H1 (cell line): ENCODE data around the gene ZMYND15. TPM values are rescaled to one million over a fixed set of nuclear protein-coding genes. Genes with fewer than 3 reads are reported as not detected.

Experiments used
- ATF3 ChIP-seq: IDR thresholded peaks from 2 replicates; pipeline ENCODE4 v1.6.1; 2011; ENCODE audit warnings: low read depth, mild to moderate bottlenecking, low read length; ENCODE audit not compliant: insufficient read depth
- BACH1 ChIP-seq: IDR thresholded peaks from 2 replicates; pipeline ENCODE4 v1.6.1; 2012; ENCODE audit warnings: low read length, improper control_type of control experiment
- CEBPB ChIP-seq: IDR thresholded peaks from 2 replicates; pipeline ENCODE4 v1.6.1; 2012; ENCODE audit warnings: low read depth, low read length
- CTCF ChIP-seq, 3 experiments: IDR thresholded peaks; 1 replicate in 2 of 3; 2 replicates in 1 of 3; pipeline versions ENCODE4 v1.5.1 to v1.6.1; 2011; ENCODE audit warnings: low read length in 3 of 3, mild to moderate bottlenecking in 3 of 3, inconsistent platforms in 2 of 3, low read depth in 1 of 3, moderate library complexity in 1 of 3; ENCODE audit not compliant: insufficient read depth in 1 of 3; ENCODE audit errors: control extremely low read depth in 1 of 3
- EGR1 ChIP-seq: IDR thresholded peaks from 2 replicates; pipeline ENCODE4 v1.6.1; 2011; ENCODE audit warnings: low read depth, low read length, borderline replicate concordance
- GABPA ChIP-seq: IDR thresholded peaks from 2 replicates; pipeline ENCODE4 v1.6.1; 2011; ENCODE audit warnings: mild to moderate bottlenecking, low read length, moderate library complexity, borderline replicate concordance; ENCODE audit not compliant: insufficient read depth
- HDAC2 ChIP-seq, 2 experiments: fragments of 300-600 bp in 1 of 2; sonication (generic) in 1 of 2; IDR thresholded peaks; 2 replicates each; pipeline ENCODE4 v1.6.1; 2011 to 2012; ENCODE audit warnings: low read depth in 2 of 2, low read length in 2 of 2, mild to moderate bottlenecking in 2 of 2, moderate library complexity in 2 of 2, borderline replicate concordance in 1 of 2, inconsistent platforms in 1 of 2
- POLR2AphosphoS5 ChIP-seq: IDR thresholded peaks from 2 replicates; pipeline ENCODE4 v1.6.1; 2011; ENCODE audit warnings: low read depth, low read length
- RAD21 ChIP-seq, 2 experiments: IDR thresholded peaks in 1 of 2; conservative IDR thresholded peaks in 1 of 2; 2 replicates each; pipeline ENCODE4 v1.6.1; 2011; ENCODE audit warnings: low read depth in 2 of 2, low read length in 2 of 2, improper control_type of control experiment in 1 of 2, inconsistent platforms in 1 of 2, mild to moderate bottlenecking in 1 of 2, moderate library complexity in 1 of 2
- RBBP5 ChIP-seq: IDR thresholded peaks from 2 replicates; pipeline ENCODE4 v1.7.1; 2012; ENCODE audit warnings: low read depth, mild to moderate bottlenecking, inconsistent platforms, low read length, moderate library complexity, borderline replicate concordance
- TEAD4 ChIP-seq: IDR thresholded peaks from 2 replicates; pipeline ENCODE4 v1.6.1; 2012; ENCODE audit warnings: low read depth, low read length, inconsistent platforms, mixed read lengths
- polyA plus RNA-seq, 7 experiments: library from polyadenylated mRNA; depleted of rRNA in 3 of 7; stranded (reverse) in 5 of 7; unstranded in 2 of 7; fragments of >200 nt in 5 of 7; fragments of 200-250 nt in 2 of 7; gene quantifications; 1 replicate in 5 of 7; 2 replicates in 1 of 7; 4 replicates in 1 of 7; pipeline versions ENCODE4 v1.2.1 to v1.2.3, GENCODE V29; 2011 to 2013; ENCODE audit warnings: missing spikeins in 2 of 7, mixed read lengths in 2 of 7
- total RNA-seq: library from RNA; stranded (reverse); fragmentation: NEBNext Ultra II Directional; extraction: Animal tissue kit (Norgen Biotek cat#: 25700); gene quantifications from 2 replicates; pipeline ENCODE4 v1.2.1, GENCODE V29; 2021

The ZMYND15 gene
- total and polyA plus RNA-seq, 2 of the 8 experiments (the other 6 are each of a cell fraction or from before 2014, with no cell fraction given): 0.53 to 0.58 TPM

DNA sequence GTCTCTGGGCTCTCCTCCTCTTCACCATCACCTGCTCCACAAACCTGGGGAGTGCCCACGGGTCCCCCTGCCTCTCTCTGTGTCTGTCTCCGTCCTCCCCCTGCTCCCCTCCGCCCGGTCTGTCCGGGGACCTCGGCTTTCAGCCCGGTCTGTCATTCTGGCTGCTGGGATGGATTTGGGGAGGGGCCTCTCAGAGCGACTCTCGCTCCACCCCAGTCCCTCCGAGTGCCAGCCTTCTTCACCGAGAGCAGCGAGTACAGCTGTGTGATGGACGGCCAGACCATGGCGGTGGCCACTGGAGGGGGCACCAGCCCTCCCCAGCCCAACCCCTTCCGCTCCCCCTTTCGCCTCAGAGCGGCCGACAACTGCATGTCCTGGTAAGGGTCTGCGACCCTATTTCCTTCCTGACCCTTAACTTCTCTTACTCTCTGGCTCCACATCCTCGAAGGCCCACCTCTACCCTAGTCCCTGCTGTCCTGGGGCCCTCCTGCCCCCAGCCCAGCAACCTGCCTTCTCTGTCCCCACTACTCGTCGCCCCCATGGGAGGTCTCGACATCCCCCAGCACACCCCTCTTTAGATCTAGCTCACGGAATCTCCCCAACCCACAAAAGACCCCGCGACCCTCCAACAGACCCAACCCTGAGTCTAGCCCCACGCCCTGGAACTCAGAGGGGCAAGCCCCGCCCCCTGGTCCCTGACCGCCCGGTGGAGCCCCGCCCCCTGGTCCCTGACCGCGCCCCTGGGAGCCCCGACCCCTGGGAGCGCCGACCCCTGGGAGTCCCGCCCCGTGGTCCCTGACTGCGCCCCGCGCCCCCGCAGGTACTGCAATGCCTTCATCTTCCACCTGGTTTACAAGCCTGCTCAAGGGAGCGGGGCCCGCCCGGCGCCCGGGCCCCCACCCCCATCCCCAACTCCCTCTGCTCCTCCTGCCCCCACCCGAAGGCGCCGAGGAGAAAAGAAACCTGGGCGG, 5.7 kb downstream of the ZMYND15 start (continued):
- TF ChIP-seq EGR1: no peak
- TF ChIP-seq ATF3: no peak
- TF ChIP-seq GABPA: no peak
- TF ChIP-seq RBBP5: 0 out of 2 replicates have a peak, but pooled peaks have one; percentile 25
- TF ChIP-seq RAD21 (IDR thresholded peaks at IDR 0.05 in 1 of 2, conservative IDR thresholded peaks at IDR 0.05 in 1 of 2; ENCODE audit: low read depth in 2 of 2, low read length in 2 of 2): peak in 1 of 2 experiments; percentile 40; a peak in 2 of 4 replicates
- TF ChIP-seq HDAC2 (IDR thresholded peaks at IDR 0.05; ENCODE audit: borderline replicate concordance in 1 of 2, low read depth in 2 of 2, low read length in 2 of 2): peak in 1 of 2 experiments; percentile 35; a peak in 1 of 4 replicates
- TF ChIP-seq POLR2AphosphoS5: no peak
- no peak for TF ChIP-seq CEBPB
- peak in 2 of 3 experiments; percentile 35 to 36; a peak in 3 of 4 replicates for TF ChIP-seq CTCF (IDR thresholded peaks at IDR 0.05; ENCODE audit: control extremely low read depth in 1 of 3, insufficient read depth in 1 of 3, low read depth in 1 of 3, low read length in 3 of 3)
- TF ChIP-seq TEAD4: no peak
- TF ChIP-seq BACH1: no peak
